ENCODE results near the gene AGBL5. TPM values are rescaled to one million over a fixed set of nuclear protein-coding genes. Genes with fewer than 3 reads are reported as not detected.

AGBL5 gene
- total RNA-seq, 1 donor from 2014 or later: 14.1 TPM

DNA sequence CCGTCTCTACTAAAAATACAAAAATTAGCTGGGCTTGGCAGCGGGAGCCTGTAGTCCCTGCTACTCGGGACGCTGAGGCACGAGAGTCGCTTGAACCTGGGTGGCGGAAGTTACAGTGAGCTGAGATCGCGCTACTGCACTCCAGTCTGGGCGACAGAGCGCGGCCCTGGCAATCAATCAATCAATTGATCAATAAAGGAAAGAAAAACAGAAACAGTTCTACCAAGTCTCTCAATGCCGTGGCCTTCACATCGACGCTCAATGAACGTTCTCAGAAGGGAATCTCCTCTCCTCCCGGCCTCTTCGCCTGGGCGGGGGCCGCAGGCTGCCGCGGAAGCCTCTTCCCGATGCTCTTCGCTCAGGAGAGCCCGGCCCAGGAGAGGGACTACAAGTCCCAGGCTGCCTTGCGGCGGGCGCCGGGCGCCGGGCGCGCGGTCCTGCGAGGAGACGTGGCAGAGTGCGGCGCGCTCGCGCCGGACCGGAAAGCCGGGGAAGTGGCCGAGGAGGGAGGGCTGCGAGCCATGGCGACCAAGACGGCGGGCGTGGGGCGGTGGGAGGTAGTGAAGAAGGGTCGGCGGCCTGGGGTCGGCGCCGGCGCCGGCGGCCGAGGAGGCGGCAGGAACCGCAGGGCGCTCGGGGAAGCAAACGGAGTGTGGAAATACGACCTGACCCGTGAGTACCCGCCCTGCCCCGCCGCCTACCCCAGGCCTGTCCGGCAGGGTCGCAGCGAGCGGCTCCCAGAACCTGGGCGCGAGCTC is 18.8 kb upstream of the AGBL5 start, which contains the start of gene TMEM214:
TSS of gene TMEM214 (plus strand) at position 471 of the 758 bp plus-strand sequence. CDS start at position 522, 51 bp downstream.
- Mint-ChIP-seq H3K4me1 (peaks cover 45% of the 10 kb centered on the region), H3K4me3 (peak within 1 kb of the TSS; percentile 94), H3K27ac (peak within 1 kb of the TSS; percentile 89), H3K27me3 (no peaks in the 10 kb centered on the region), H3K9me3 (no peaks in the 10 kb centered on the region), H3K36me3 (ENCODE audit: low read depth) (peaks cover 57% of the 10 kb centered on the region)
- DNase-seq: peak; percentile 96
- intact Hi-C loops (cut with micrococcal nuclease): loop anchor here (1.0 to 5.0 kb wide), 7 partner anchors 18 to 324 kb away; partner anchors contain the start of genes ATRAID, CENPA, GTF3C2 and MAPRE3

DNA sequence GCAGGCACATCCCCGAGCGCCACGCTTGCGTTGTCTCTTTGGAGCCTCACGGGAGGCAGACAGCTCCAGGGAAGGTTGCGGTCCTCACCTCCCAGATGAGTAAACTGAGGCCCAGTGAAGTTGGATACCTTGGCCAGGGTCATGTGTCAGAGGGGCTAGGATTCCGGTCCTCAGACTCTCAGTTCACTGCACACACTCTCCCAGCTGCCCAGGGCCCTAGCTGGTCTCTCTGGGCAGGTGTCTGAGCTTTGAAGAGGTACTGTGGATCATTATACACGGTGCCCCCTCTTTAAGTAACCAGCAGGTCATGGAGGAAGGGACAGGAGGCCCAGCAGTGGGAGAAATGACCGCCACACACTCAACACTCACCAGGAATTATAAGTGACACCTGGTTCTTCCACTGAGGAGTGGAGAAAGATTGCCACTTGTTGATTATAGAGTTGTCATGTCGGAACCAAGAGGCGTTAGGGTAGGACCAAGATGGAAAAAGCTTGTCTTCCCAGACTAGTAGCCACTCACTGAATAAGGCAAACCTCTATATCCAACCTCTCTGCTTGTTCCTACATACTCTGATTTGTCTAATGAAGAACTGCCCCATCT is 18.1 kb upstream of the AGBL5 start:
- peak overlapping the region; percentile 89 for H3K27ac Mint-ChIP-seq
- no peaks in the 10 kb centered on the region for H3K27me3 Mint-ChIP-seq
- no peak for DNase-seq
- H3K4me3 Mint-ChIP-seq: peak overlapping the region; percentile 94
- no peaks in the 10 kb centered on the region for H3K9me3 Mint-ChIP-seq
- H3K36me3 Mint-ChIP-seq (ENCODE audit: low read depth): peaks cover 59% of the 10 kb centered on the region
- H3K4me1 Mint-ChIP-seq: peaks cover 45% of the 10 kb centered on the region
- intact Hi-C loops (cut with micrococcal nuclease): loop anchor here (2.0 to 5.0 kb wide), 4 partner anchors 61 to 323 kb away; partner anchors contain the start of genes ATRAID, CENPA, GTF3C2 and MAPRE3

DNA sequence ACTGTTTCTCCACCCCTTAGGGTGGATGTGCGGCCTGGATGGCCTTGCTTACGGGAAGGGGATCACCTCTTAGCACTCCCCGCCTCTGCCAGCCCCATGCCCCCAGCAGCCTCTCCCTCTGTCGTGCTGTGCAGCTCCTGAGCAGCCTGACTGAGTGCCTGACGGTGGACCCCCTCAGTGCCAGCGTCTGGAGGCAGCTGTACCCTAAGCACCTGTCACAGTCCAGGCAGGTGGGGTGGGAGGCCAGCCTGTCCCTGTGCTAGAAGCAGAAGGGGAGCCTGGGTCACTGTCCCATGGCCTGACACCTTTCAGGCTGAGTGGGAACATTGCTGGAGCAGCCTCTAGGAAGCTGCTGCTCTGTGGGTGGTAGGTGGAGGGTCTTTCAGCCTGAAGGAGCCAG is 13.5 kb upstream of the AGBL5 start:
- no peak overlapping the region for H3K4me3 Mint-ChIP-seq
- H3K36me3 Mint-ChIP-seq (ENCODE audit: low read depth): peaks cover 76% of the 10 kb centered on the region
- peaks cover 23% of the 10 kb centered on the region for H3K4me1 Mint-ChIP-seq
- no peaks in the 10 kb centered on the region for H3K9me3 Mint-ChIP-seq
- intact Hi-C loops (cut with micrococcal nuclease): no loop called here
- H3K27ac Mint-ChIP-seq: no peak overlapping the region
- H3K27me3 Mint-ChIP-seq: no peaks in the 10 kb centered on the region
- DNase-seq: no peak

DNA sequence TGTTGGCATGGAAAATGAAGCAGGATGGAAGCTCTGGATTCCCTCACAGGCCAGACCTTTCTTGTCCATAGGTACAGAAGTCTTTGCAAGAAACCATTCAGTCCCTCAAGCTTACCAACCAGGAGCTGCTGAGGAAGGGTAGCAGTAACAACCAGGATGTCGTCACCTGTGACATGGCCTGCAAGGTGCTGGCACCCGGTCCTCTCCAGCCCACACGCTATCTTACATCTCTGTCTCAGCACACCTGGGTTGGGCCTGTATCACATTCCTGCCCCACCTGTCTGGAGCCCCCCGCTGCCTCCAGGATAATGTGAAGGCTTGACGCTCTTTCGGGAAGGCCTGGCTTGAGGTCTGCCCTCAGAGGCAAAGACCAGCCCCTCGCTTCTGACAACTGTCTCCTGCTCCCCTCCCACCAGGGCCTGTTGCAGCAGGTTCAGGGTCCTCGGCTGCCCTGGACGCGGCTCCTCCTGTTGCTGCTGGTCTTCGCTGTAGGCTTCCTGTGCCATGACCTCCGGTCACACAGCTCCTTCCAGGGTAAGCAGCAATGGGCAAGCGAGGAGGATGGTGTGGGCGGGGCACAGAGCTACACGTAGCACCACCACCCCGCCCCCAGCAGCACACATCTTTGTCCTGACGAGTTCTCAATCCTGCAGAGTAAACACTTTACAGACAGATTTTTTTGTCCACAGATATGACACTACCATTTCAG is 12.7 kb upstream of the AGBL5 start:
- Mint-ChIP-seq H3K4me3 (no peak overlapping the region), H3K4me1 (peaks cover 17% of the 10 kb centered on the region), H3K27me3 (no peaks in the 10 kb centered on the region), H3K36me3 (ENCODE audit: low read depth) (peaks cover 72% of the 10 kb centered on the region), H3K9me3 (no peaks in the 10 kb centered on the region), H3K27ac (no peak overlapping the region)
- intact Hi-C loops (cut with micrococcal nuclease): no loop called here
- no peak for DNase-seq

DNA sequence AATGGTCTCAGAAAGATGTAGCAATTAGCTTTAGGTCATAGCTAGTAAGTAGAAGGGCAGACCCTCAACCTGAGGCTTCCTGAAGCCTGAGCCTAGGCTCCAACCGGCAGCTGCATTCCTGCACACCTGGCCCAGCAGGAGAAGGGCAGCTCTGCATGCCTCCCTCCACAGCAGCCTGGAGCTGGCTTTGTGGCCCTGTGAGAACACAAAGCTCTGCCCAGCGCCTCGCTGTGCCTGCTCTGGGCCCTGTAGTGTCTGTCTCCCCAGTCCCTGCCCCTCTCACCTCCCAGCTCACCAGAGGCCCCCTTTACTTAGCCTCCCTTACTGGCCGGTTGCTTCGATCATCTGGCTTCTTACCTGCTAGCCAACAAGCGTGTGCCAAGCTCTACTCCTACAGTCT is 12.0 kb upstream of the AGBL5 start:
- DNase-seq: no peak
- intact Hi-C loops (cut with micrococcal nuclease): no loop called here
- H3K9me3 Mint-ChIP-seq: no peaks in the 10 kb centered on the region
- H3K27me3 Mint-ChIP-seq: no peaks in the 10 kb centered on the region
- H3K27ac Mint-ChIP-seq: no peak overlapping the region
- no peak overlapping the region for H3K4me3 Mint-ChIP-seq
- H3K36me3 Mint-ChIP-seq (ENCODE audit: low read depth): peaks cover 70% of the 10 kb centered on the region
- peaks cover 13% of the 10 kb centered on the region for H3K4me1 Mint-ChIP-seq

DNA sequence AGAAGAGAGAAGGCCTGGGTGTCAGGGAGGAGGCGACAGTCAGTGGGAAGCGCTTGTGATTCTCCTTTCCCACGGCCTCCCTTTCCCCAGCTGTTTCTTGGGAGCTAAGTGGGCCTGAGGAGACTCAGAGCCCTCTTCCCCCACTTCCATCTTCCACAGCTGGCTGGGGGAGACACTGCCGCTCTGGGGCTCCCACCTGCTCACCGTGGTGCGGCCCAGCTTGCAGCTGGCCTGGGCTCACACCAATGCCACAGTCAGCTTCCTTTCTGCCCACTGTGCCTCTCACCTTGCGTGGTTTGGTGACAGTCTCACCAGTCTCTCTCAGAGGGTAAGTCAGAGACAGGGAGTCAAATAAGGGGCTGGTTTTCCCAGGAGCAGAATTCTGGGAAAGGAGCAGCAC is 11.6 kb upstream of the AGBL5 start:
- no peak for DNase-seq
- H3K36me3 Mint-ChIP-seq (ENCODE audit: low read depth): peaks cover 70% of the 10 kb centered on the region
- intact Hi-C loops (cut with micrococcal nuclease): no loop called here
- H3K9me3 Mint-ChIP-seq: no peaks in the 10 kb centered on the region
- H3K27ac Mint-ChIP-seq: no peak overlapping the region
- no peak overlapping the region for H3K4me3 Mint-ChIP-seq
- H3K27me3 Mint-ChIP-seq: no peaks in the 10 kb centered on the region
- peaks cover 11% of the 10 kb centered on the region for H3K4me1 Mint-ChIP-seq

DNA sequence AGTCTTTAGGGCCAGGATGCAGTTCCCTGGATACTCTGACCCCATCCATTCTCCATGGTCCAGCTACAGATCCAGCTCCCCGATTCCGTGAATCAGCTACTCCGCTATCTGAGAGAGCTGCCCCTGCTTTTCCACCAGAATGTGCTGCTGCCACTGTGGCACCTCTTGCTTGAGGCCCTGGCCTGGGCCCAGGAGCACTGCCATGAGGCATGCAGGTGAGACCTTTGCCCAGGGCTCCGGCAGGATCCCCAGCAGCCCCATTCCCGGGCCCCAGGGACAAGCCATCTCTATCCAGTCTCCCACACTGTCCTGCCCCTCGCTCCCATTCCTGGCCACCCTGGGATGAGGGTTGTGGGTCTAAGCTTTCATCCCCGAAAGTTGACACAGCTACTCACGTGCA is 11.2 kb upstream of the AGBL5 start:
- Mint-ChIP-seq H3K27me3 (no peaks in the 10 kb centered on the region), H3K36me3 (ENCODE audit: low read depth) (peaks cover 66% of the 10 kb centered on the region), H3K27ac (no peak overlapping the region), H3K4me1 (peaks cover 8% of the 10 kb centered on the region), H3K4me3 (no peak overlapping the region), H3K9me3 (no peaks in the 10 kb centered on the region)
- intact Hi-C loops (cut with micrococcal nuclease): no loop called here
- no peak for DNase-seq

DNA sequence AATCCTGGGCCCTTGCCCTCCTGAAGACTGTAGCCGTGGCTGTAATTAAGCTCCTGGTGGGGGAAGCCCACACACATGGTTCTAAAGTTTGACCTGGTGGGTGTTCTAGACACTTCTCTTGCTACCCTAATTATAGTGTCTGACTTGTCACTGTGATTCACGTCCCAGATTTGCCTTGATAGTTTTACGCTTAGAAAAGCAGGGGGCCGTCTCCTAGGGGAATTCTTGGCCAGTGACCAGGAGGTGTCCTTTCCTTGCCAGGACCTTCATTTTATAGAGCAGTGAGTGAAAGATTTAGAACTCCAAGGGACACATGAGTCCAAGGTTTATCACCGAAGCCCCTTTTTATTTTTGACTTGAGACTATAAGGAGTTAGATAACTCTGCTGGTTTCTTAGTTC is 9.7 kb upstream of the AGBL5 start:
- no peak overlapping the region for H3K27ac Mint-ChIP-seq
- H3K27me3 Mint-ChIP-seq: no peaks in the 10 kb centered on the region
- no peaks in the 10 kb centered on the region for H3K9me3 Mint-ChIP-seq
- intact Hi-C loops (cut with micrococcal nuclease): no loop called here
- peaks cover 55% of the 10 kb centered on the region for H3K36me3 Mint-ChIP-seq (ENCODE audit: low read depth)
- no peak for DNase-seq
- H3K4me1 Mint-ChIP-seq: peaks cover 4% of the 10 kb centered on the region
- no peak overlapping the region for H3K4me3 Mint-ChIP-seq

DNA sequence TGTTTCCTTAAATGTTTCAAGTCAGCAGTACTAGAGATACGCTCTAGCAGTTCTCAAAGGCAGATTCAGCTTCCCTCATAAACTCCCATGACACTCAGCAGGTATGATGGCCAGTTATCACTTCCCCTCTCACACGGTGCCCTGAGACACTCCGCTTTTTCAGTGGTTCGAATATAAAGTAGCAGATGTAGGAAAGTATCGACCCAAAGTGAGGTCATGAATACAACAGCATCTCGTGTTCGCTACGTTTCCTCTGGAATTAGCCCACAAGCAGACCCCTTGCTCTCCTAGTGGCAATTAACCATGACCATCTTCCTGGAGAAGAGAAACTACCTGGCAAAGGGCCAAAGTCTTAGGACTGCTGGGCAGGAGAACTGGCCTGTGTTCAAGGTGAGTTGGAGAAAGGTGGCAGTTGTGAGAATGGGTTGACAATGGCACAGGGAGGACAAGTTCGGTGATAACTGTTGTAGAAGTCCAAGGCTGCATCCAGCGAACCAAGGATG is 9.3 kb upstream of the AGBL5 start:
- H3K4me1 Mint-ChIP-seq: peaks cover 4% of the 10 kb centered on the region
- intact Hi-C loops (cut with micrococcal nuclease): no loop called here
- H3K27ac Mint-ChIP-seq: peak overlapping the region; percentile 5
- peaks cover 51% of the 10 kb centered on the region for H3K36me3 Mint-ChIP-seq (ENCODE audit: low read depth)
- no peak overlapping the region for H3K4me3 Mint-ChIP-seq
- H3K27me3 Mint-ChIP-seq: no peaks in the 10 kb centered on the region
- DNase-seq: no peak
- no peaks in the 10 kb centered on the region for H3K9me3 Mint-ChIP-seq

DNA sequence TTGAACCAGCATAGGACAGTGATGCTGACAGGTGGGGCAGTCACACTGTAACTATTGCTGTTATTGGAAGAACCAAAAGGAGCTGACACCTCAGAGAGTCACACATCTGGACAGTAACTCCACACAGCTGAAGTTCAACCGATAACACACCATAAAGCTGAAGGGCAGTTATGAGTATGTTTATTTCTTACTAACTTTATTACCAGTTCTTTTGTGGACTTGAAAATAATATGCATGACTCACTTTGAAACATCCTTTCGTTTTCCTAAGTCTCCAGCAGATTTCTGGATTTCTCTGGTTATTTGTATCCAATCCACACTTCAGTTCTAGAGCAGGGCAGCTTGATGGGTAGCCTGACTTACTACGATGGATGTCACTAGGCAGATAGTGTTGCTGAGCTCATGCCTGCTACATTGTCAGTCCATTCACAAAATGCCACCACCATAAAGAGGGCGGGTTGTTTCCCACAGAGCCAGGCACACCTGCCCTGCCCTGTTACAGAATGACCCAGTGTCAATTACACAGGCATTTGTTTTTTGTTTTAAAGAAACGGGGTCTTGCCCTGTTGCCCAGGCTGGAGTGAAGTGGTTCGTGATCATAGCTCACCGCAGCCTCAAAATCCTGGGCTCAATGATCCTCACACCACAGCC is 8.4 kb upstream of the AGBL5 start:
- Mint-ChIP-seq H3K27me3 (no peaks in the 10 kb centered on the region), H3K9me3 (no peaks in the 10 kb centered on the region), H3K27ac (no peak overlapping the region), H3K4me3 (no peak overlapping the region), H3K36me3 (ENCODE audit: low read depth) (peaks cover 46% of the 10 kb centered on the region), H3K4me1 (peaks cover 7% of the 10 kb centered on the region)
- intact Hi-C loops (cut with micrococcal nuclease): no loop called here
- no peak for DNase-seq

DNA sequence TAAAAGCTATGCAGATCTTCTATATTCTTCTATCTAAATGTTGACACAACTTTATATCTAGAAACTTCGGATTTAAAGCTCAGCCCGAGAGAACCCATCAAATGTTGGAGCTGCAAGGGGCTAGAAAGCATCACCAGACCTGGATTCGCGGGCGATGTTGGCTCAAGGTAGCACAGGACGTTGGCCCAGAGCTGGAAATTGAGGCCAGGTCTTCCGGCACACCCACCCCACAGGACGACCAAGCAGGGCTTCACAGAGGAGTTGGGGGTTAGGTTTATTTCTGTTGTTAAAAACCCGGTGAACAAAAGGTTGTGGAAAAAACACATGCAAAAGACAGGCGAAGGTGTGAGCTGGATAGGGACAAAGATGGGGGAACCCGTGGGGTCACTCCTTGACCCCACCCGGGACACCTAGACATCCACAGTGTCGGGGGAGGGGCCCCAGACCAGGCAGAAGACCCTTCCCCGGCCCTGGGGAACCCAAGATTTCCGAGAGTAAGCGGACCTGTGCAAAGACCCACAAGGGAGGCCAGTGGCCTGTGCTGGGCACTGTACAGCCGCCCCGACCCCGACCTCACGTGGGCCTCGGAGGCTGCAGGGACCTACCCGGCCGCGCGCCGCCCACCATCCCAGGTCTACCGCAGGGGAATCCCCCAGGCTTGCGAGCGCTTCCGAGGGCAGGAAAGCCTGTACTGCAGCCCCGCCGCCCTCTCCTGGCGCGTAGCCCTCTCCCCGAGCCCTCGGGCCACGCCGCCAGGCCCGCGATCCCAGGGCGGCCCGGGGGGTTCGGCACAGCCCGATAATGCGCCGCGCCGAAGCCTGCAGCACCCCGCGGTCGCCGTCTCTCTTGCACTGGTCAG is 1.8 kb upstream of the AGBL5 start:
- intact Hi-C loops (cut with micrococcal nuclease): loop anchor here (1.0 to 5.0 kb wide), 6 partner anchors 17 to 163 kb away; partner anchors contain the start of genes ABHD1, ATRAID, KHK and OST4
- H3K9me3 Mint-ChIP-seq: peaks cover 3% of the 10 kb centered on the region
- peak; percentile 90 for DNase-seq

DNA sequence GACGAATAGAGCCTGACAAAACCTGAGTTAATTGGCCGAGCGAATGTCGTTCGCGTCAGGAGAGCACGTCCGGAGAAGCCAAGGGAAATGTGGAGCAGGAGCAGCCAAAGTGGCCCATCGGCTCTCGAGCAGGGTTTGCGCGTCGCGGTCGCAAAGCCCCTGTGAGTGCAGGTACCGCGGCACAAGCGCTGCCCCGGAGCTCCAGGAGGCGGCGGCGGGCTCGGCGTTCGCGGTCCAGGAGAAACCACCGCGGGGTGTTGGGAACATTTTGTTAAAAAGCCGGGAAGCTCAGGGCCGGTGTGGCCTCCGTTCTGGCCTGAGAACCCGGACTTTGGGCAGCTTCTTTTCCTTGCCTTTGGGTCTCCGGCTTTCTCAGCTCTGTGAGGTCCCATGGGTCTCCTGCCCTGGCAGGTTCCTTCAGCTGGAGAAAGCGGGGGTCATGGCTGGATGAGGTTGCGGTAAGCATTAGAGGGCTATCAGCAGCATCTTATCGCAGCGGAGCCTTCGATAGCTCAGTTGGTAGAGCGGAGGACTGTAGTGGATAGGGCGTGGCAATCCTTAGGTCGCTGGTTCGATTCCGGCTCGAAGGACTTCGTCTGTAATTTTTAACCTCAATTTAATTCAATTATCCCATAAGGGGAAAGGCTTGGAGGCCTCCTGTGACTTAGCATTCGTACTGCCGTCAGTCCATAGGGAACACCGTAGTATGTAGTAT is 1.0 kb upstream of the AGBL5 start:
- H3K4me1 Mint-ChIP-seq: peaks cover 22% of the 10 kb centered on the region
- H3K9me3 Mint-ChIP-seq: peaks cover 3% of the 10 kb centered on the region
- H3K27me3 Mint-ChIP-seq: peaks cover 5% of the 10 kb centered on the region
- H3K4me3 Mint-ChIP-seq: peak overlapping the region; percentile 90
- intact Hi-C loops (cut with micrococcal nuclease): loop anchor here (1.0 to 5.0 kb wide), 6 partner anchors 18 to 162 kb away; partner anchors contain the start of genes ABHD1, ATRAID, KHK and OST4
- peaks cover 15% of the 10 kb centered on the region for H3K36me3 Mint-ChIP-seq (ENCODE audit: low read depth)
- peak; percentile 98 for DNase-seq
- H3K27ac Mint-ChIP-seq: peak overlapping the region; percentile 99

More for the DNA sequence above, 1.8 kb upstream of the AGBL5 start:
- peaks cover 5% of the 10 kb centered on the region for H3K27me3 Mint-ChIP-seq
- H3K36me3 Mint-ChIP-seq (ENCODE audit: low read depth): peaks cover 12% of the 10 kb centered on the region
- H3K4me1 Mint-ChIP-seq: peaks cover 22% of the 10 kb centered on the region
- H3K27ac Mint-ChIP-seq: peak overlapping the region; percentile 99
- H3K4me3 Mint-ChIP-seq: peak overlapping the region; percentile 90

Measured in activated CD4-positive, alpha-beta T cell treated with anti-CD3 and anti-CD28 coated beads, Interleukin-2, amount 10 ng/mL, durations not matched to agents 24 days and 14 days (primary cell).